ENCODE results near the gene AP2A1. TPM values are rescaled to one million over a fixed set of nuclear protein-coding genes. Genes with fewer than 3 reads are reported as not detected.

The AP2A1 gene
- total RNA-seq, 1 experiment from 2014 or later: 72.1 TPM

GRCh38 chr19:49851456-49852259 lies 84.9 kb downstream of the AP2A1 start:
- intact Hi-C loops (cut with micrococcal nuclease; ENCODE audit: unreplicated experiment): no loop called here
- no peak for TF ChIP-seq POLR2AphosphoS5 (IDR thresholded peaks at IDR 0.05; ENCODE audit: low read depth, low read length)
- no peak for TF ChIP-seq CTCF (IDR thresholded peaks at IDR 0.05)
- no peak for TF ChIP-seq REST (IDR thresholded peaks at IDR 0.05; ENCODE audit: insufficient read depth in 1 of 2, low read depth in 2 of 2, low read length in 1 of 2)
- TF ChIP-seq SIN3A (IDR thresholded peaks at IDR 0.05; ENCODE audit: borderline replicate concordance, insufficient read depth, low read depth, low read length): no peak
- TF ChIP-seq TCF7L2 (IDR thresholded peaks at IDR 0.05; ENCODE audit: low read depth, low read length): no peak
- ChIA-PET CTCF (no interaction called here), POLR2A (no interaction called here)
- BruUV-seq (replicated peaks): no TSS peak
- in situ Hi-C loops (cut with HindIII; ENCODE audit: low pct_unique_long_range_greater_than_20kb, low sequenced_read_pairs): no loop called here
- Histone ChIP-seq H3K27me3 (ENCODE audit: control insufficient read depth, insufficient read depth, low read length) (no peaks in the 10 kb centered on the region), H3K4me1 (ENCODE audit: control insufficient read depth, insufficient read depth, low read length) (peaks cover 13% of the 10 kb centered on the region), H3K36me3 (ENCODE audit: control insufficient read depth, insufficient read depth, low read length) (no peaks in the 10 kb centered on the region), H3K4me3 (ENCODE audit: low read depth in 2 of 2, low read length in 2 of 2) (peak overlapping the region; percentile 58 to 70), H3K9me3 (ENCODE audit: control insufficient read depth, insufficient read depth, low read depth, low read length) (no peaks in the 10 kb centered on the region), H3K27ac (ENCODE audit: low read length) (peak overlapping the region; percentile 57; the same call in 1 of the 2 replicates)
- peak; percentile 1; the same call in 1 of the 2 replicates for ATAC-seq
- DNase-seq (ENCODE audit: low read depth, low spot score): no peak

GRCh38 chr19:49852631-49853126 lies 85.9 kb downstream of the AP2A1 start:
- Histone ChIP-seq H3K27me3 (ENCODE audit: control insufficient read depth, insufficient read depth, low read length) (no peaks in the 10 kb centered on the region), H3K9me3 (ENCODE audit: control insufficient read depth, insufficient read depth, low read depth, low read length) (no peaks in the 10 kb centered on the region), H3K4me3 (ENCODE audit: low read depth in 2 of 2, low read length in 2 of 2) (peak overlapping the region; percentile 58 to 70), H3K4me1 (ENCODE audit: control insufficient read depth, insufficient read depth, low read length) (peaks cover 17% of the 10 kb centered on the region), H3K36me3 (ENCODE audit: control insufficient read depth, insufficient read depth, low read length) (no peaks in the 10 kb centered on the region), H3K27ac (ENCODE audit: low read length) (peak overlapping the region; percentile 57; the same call in 1 of the 2 replicates)
- TSS peak; percentile 84 for BruUV-seq (replicated peaks)
- DNase-seq (ENCODE audit: low read depth, low spot score): no peak
- TF ChIP-seq CTCF (IDR thresholded peaks at IDR 0.05) (no peak), POLR2AphosphoS5 (IDR thresholded peaks at IDR 0.05; ENCODE audit: low read depth, low read length) (no peak), REST (IDR thresholded peaks at IDR 0.05; ENCODE audit: insufficient read depth in 1 of 2, low read depth in 2 of 2, low read length in 1 of 2) (no peak), TCF7L2 (IDR thresholded peaks at IDR 0.05; ENCODE audit: low read depth, low read length) (no peak)
- in situ Hi-C loops (cut with HindIII; ENCODE audit: low pct_unique_long_range_greater_than_20kb, low sequenced_read_pairs): no loop called here
- POLR2A ChIA-PET: interaction anchor here (0.6 kb wide), 1 partner anchor 656 kb away, joined by 3 read pairs; no protein-coding TSS in a partner anchor
- no peak for ATAC-seq
- CTCF ChIA-PET: no interaction called here
- intact Hi-C loops (cut with micrococcal nuclease; ENCODE audit: unreplicated experiment): no loop called here

Measured in Panc1 (cell line).